Neural progenitor cell (in vitro differentiated cells): ENCODE data around the gene ARHGEF37. TPM values are rescaled to one million over a fixed set of nuclear protein-coding genes. Genes with fewer than 3 reads are reported as not detected.
A peak's percentile ranks its signal among the peaks of the same experiment; 100 is the strongest.

ENCODE experiments used
- DNase-seq: peaks from one replicate; pipeline ENCODE4 v3.0.0-alpha.2; 2016; ENCODE audit warnings: low spot score
- H2AFZ ChIP-seq: fragments of 200-600 bp; sonication (generic); replicated peaks from 2 replicates; pipeline ENCODE4 v1.6.1; 2016; ENCODE audit warnings: antibody characterized with exemption
- H3F3A ChIP-seq: fragments of 200-600 bp; sonication (generic); 2 replicates; pipeline ENCODE4 v1.6.1; 2016; ENCODE audit warnings: antibody characterized with exemption, low read depth
- H3K27ac ChIP-seq: fragments of 200-600 bp; sonication (generic); 2 replicates; pipeline ENCODE4 v1.5.1; 2016; ENCODE audit warnings: mild to moderate bottlenecking
- H3K27me3 ChIP-seq: fragments of 200-600 bp; sonication (generic); 2 replicates; pipeline ENCODE4 v1.6.1; 2016; ENCODE audit warnings: mild to moderate bottlenecking, moderate library complexity
- H3K36me3 ChIP-seq: fragments of 200-600 bp; sonication (generic); 2 replicates; pipeline ENCODE4 v1.5.1; 2016
- H3K4me1 ChIP-seq: fragments of 200-600 bp; sonication (generic); 2 replicates; pipeline ENCODE4 v1.6.1; 2016; ENCODE audit warnings: mixed run types
- H3K4me2 ChIP-seq: fragments of 200-600 bp; sonication (generic); 2 replicates; pipeline ENCODE4 v1.6.1; 2016
- H3K4me3 ChIP-seq: fragments of 200-600 bp; sonication (generic); 2 replicates; pipeline ENCODE4 v1.5.1; 2016
- H3K79me2 ChIP-seq: fragments of 200-600 bp; sonication (generic); 2 replicates; pipeline ENCODE4 v1.6.1; 2016; ENCODE audit warnings: low read depth
- H3K9ac ChIP-seq: fragments of 200-600 bp; sonication (generic); 2 replicates; pipeline ENCODE4 v1.6.1; 2016
- H3K9me3 ChIP-seq: fragments of 200-600 bp; sonication (generic); 2 replicates; pipeline ENCODE4 v1.5.1; 2016; ENCODE audit warnings: low read depth
- H4K20me1 ChIP-seq: fragments of 200-600 bp; sonication (generic); 2 replicates; pipeline ENCODE4 v1.6.1; 2016; ENCODE audit warnings: low read depth
- H3K27ac Mint-ChIP-seq: 3 replicates; pipeline ENCODE4 v1.8.0; 2021; ENCODE audit warnings: mixed read lengths
- H3K27me3 Mint-ChIP-seq: 2 replicates; pipeline ENCODE4 v1.8.0; 2022; ENCODE audit warnings: low read depth, mild to moderate bottlenecking, inconsistent platforms, moderate library complexity, mixed read lengths; ENCODE audit not compliant: insufficient read depth
- H3K36me3 Mint-ChIP-seq: 3 replicates; pipeline ENCODE4 v1.8.0; 2021; ENCODE audit warnings: mixed read lengths
- H3K4me1 Mint-ChIP-seq: 3 replicates; pipeline ENCODE4 v1.8.0; 2021; ENCODE audit warnings: mixed read lengths
- H3K4me3 Mint-ChIP-seq: 3 replicates; pipeline ENCODE4 v1.8.0; 2021; ENCODE audit warnings: mild to moderate bottlenecking, moderate library complexity, mixed read lengths
- H3K9me3 Mint-ChIP-seq: 3 replicates; pipeline ENCODE4 v1.8.0; 2020; ENCODE audit warnings: mixed read lengths
- CTCF ChIP-seq: fragments of 200-600 bp; sonication (generic); IDR thresholded peaks from 2 replicates; pipeline ENCODE4 v1.5.1; 2017; ENCODE audit warnings: antibody characterized with exemption, mild to moderate bottlenecking
- EZH2 ChIP-seq: fragments of 200-600 bp; sonication (generic); IDR thresholded peaks from 2 replicates; pipeline ENCODE4 v1.6.1; 2017; ENCODE audit warnings: antibody characterized with exemption, mild to moderate bottlenecking, moderate library complexity
- EZH2phosphoT487 ChIP-seq: fragments of 200-600 bp; sonication (generic); IDR thresholded peaks from 2 replicates; pipeline ENCODE4 v1.6.1; 2017; ENCODE audit warnings: antibody characterized with exemption
- total RNA-seq: library from RNA; depleted of rRNA; stranded (reverse); fragments of >200 nt; gene quantifications from 2 replicates; pipeline ENCODE4 v1.2.3, GENCODE V29; 2015; ENCODE audit warnings: low replicate concordance

ARHGEF37 gene
- total RNA-seq, 1 donor from 2014 or later = 0.99 TPM

GRCh38 chr5:149638546-149639241, 57.4 kb downstream of the ARHGEF37 start:
- no peak overlapping the region for H3K4me2 ChIP-seq
- no peaks in the 10 kb centered on the region for H3F3A ChIP-seq
- H2AFZ ChIP-seq = no peak overlapping the region
- H3K4me3 ChIP-seq = no peak overlapping the region
- peaks cover 3% of the 10 kb centered on the region for H3K27me3 Mint-ChIP-seq
- H3K27me3 ChIP-seq = no peaks in the 10 kb centered on the region
- no peaks in the 10 kb centered on the region for H3K36me3 ChIP-seq
- H3K9me3 Mint-ChIP-seq = no peaks in the 10 kb centered on the region
- no peaks in the 10 kb centered on the region for H4K20me1 ChIP-seq
- no peak for TF ChIP-seq EZH2
- no peak for TF ChIP-seq EZH2phosphoT487
- TF ChIP-seq CTCF = no peak
- peaks cover 16% of the 10 kb centered on the region for H3K4me1 Mint-ChIP-seq
- H3K36me3 Mint-ChIP-seq = no peaks in the 10 kb centered on the region
- H3K4me3 Mint-ChIP-seq = no peak overlapping the region
- H3K9me3 ChIP-seq = no peaks in the 10 kb centered on the region
- no peak overlapping the region for H3K27ac ChIP-seq
- no peaks in the 10 kb centered on the region for H3K4me1 ChIP-seq
- no peak overlapping the region for H3K9ac ChIP-seq
- H3K27ac Mint-ChIP-seq = no peak overlapping the region
- H3K79me2 ChIP-seq = no peaks in the 10 kb centered on the region
- DNase-seq = no peak

GRCh38 chr5:149639737-149640136, 58.4 kb downstream of the ARHGEF37 start:
- no peak overlapping the region for H3K9ac ChIP-seq
- H3K4me2 ChIP-seq = no peak overlapping the region
- Mint-ChIP-seq H3K9me3 (no peaks in the 10 kb centered on the region), H3K4me1 (peaks cover 14% of the 10 kb centered on the region), H3K36me3 (no peaks in the 10 kb centered on the region), H3K27ac (no peak overlapping the region), H3K27me3 (peaks cover 5% of the 10 kb centered on the region), H3K4me3 (no peak overlapping the region)
- no peaks in the 10 kb centered on the region for H3F3A ChIP-seq
- H3K79me2 ChIP-seq = no peaks in the 10 kb centered on the region
- no peaks in the 10 kb centered on the region for H3K9me3 ChIP-seq
- H3K36me3 ChIP-seq = no peaks in the 10 kb centered on the region
- no peaks in the 10 kb centered on the region for H3K4me1 ChIP-seq
- H2AFZ ChIP-seq = no peak overlapping the region
- no peaks in the 10 kb centered on the region for H3K27me3 ChIP-seq
- DNase-seq = no peak
- H3K27ac ChIP-seq = no peak overlapping the region
- H4K20me1 ChIP-seq = no peaks in the 10 kb centered on the region
- TF ChIP-seq EZH2 (no peak), EZH2phosphoT487 (no peak), CTCF (no peak)
- no peak overlapping the region for H3K4me3 ChIP-seq

DNA sequence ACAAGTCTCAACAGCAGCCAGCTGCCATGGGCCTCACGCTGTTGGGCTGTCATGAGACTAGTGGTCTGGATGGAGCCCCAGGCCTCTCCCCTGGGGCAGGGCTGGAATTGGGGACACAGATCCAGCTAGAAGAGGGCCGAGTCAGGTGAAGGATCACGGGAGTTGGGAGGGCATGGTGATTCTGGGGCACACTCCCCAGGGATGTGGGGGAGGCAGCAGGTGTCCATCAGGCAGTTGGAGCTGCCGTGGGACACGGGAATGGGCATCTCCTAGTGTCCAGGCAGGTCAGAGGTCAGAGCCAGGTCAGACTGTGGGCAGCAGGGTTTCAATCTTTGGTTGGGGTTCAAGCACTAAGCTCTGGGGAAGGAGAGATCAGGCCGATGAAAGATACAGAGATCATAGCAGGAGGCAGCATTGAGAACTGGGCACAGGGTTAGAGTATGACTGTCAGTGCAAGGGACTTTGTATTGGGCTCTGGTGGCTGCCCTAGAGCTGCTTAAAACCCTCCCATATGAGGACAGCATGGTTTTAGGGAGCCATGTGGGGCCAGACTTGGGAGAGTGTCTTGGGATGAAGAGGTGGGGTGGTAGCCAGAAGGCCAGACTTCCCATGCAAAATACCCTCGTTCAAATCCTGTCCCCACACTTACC, 59.2 kb downstream of the ARHGEF37 start:
- H3K27me3 Mint-ChIP-seq = peaks cover 6% of the 10 kb centered on the region
- peak overlapping the region; percentile 80 for H3K27ac Mint-ChIP-seq
- TF ChIP-seq CTCF = no peak
- no peak for TF ChIP-seq EZH2phosphoT487
- TF ChIP-seq EZH2 = no peak
- peaks cover 14% of the 10 kb centered on the region for H3K4me1 Mint-ChIP-seq
- Histone ChIP-seq H3K36me3 (no peaks in the 10 kb centered on the region), H3K27me3 (no peaks in the 10 kb centered on the region), H3K4me1 (no peaks in the 10 kb centered on the region), H3K79me2 (no peaks in the 10 kb centered on the region), H3K4me3 (no peak overlapping the region), H3K27ac (no peak overlapping the region), H3K9me3 (no peaks in the 10 kb centered on the region), H4K20me1 (no peaks in the 10 kb centered on the region), H2AFZ (no peak overlapping the region), H3K4me2 (no peak overlapping the region), H3K9ac (no peak overlapping the region), H3F3A (no peaks in the 10 kb centered on the region)
- DNase-seq = no peak
- H3K9me3 Mint-ChIP-seq = no peaks in the 10 kb centered on the region
- no peaks in the 10 kb centered on the region for H3K36me3 Mint-ChIP-seq
- H3K4me3 Mint-ChIP-seq = no peak overlapping the region
